HG02840 (cell line): ENCODE results near the gene NEK11.
"Not testable (repeated sequence)": the region's sequence is repeated elsewhere in the genome, so short reads cannot be mapped to it uniquely, and the experiment has no call there.

Source experiments
- ATAC-seq: cut with Tn5 transposase; IDR thresholded peaks from one replicate; pipeline ENCODE4 v1.9.1; 2021; ENCODE audit warnings: mild to moderate bottlenecking, moderate library complexity, moderate number of reproducible peaks; ENCODE audit not compliant: unreplicated experiment, low FRiP score

NEK11 gene

GRCh38 chr3:131282379-131282778, 255.7 kb downstream of the NEK11 start:
- no peak for ATAC-seq

- ATAC-seq: no peak
Measured at GRCh38 chr3:131282967-131283366, 256.3 kb downstream of the NEK11 start.

GRCh38 chr3:131283862-131284261, 257.2 kb downstream of the NEK11 start:
- ATAC-seq: no peak

GRCh38 chr3:131284302-131284701, 257.6 kb downstream of the NEK11 start:
- ATAC-seq: no peak

- no peak for ATAC-seq
Measured at GRCh38 chr3:131285456-131285855, 258.8 kb downstream of the NEK11 start.

- ATAC-seq: no peak
Measured at GRCh38 chr3:131299836-131300235, 273.2 kb downstream of the NEK11 start.

GRCh38 chr3:131303848-131304247, 277.2 kb downstream of the NEK11 start:
- no peak for ATAC-seq

- no peak for ATAC-seq
Measured at GRCh38 chr3:131304890-131305289, 278.2 kb downstream of the NEK11 start.

GRCh38 chr3:131306242-131306641, 279.6 kb downstream of the NEK11 start:
- no peak for ATAC-seq

- no peak for ATAC-seq
Measured at GRCh38 chr3:131314318-131314717, 287.6 kb downstream of the NEK11 start.

- ATAC-seq: no peak
Measured at GRCh38 chr3:131315162-131315561, 288.5 kb downstream of the NEK11 start.

- ATAC-seq: no peak
Measured at GRCh38 chr3:131317667-131318066, 291.0 kb downstream of the NEK11 start.

- ATAC-seq: no peak
Measured at GRCh38 chr3:131323014-131323413, 296.3 kb downstream of the NEK11 start.

GRCh38 chr3:131323792-131324191, 297.1 kb downstream of the NEK11 start:
- ATAC-seq: no peak

GRCh38 chr3:131324923-131325322, 298.2 kb downstream of the NEK11 start:
- no peak for ATAC-seq

- no peak for ATAC-seq
Measured at GRCh38 chr3:131326307-131326706, 299.6 kb downstream of the NEK11 start.

GRCh38 chr3:131328721-131329120, 302.0 kb downstream of the NEK11 start:
- no peak for ATAC-seq

- no peak for ATAC-seq
Measured at GRCh38 chr3:131329774-131330173, 303.1 kb downstream of the NEK11 start.

GRCh38 chr3:131331456-131332085, 304.9 kb downstream of the NEK11 start:
- not testable (repeated sequence) for ATAC-seq

- no peak for ATAC-seq
Measured at GRCh38 chr3:131338948-131339640, 312.4 kb downstream of the NEK11 start.

GRCh38 chr3:131341761-131342160, 315.1 kb downstream of the NEK11 start:
- no peak for ATAC-seq

- no peak for ATAC-seq
Measured at GRCh38 chr3:131348911-131349310, 322.2 kb downstream of the NEK11 start.
